SU-DHL-6 (cell line): ENCODE measurements around the gene COL27A1.

Source experiments
- EZH2phosphoT487 ChIP-seq: fragments of 200-600 bp; sonication (generic), shearing (Covaris generic); conservative IDR thresholded peaks from 2 replicates; pipeline ENCODE4 v1.6.1; 2018; ENCODE audit warnings: mild to moderate bottlenecking, antibody characterized with exemption, low read length, moderate library complexity, mixed read lengths
- TF ChIP-seq, protein P1 (sequence below): fragments of 200-600 bp; sonication (generic); IDR thresholded peaks from one replicate; pipeline ENCODE4 v1.5.1; 2017; ENCODE audit warnings: antibody characterized with exemption, mild to moderate bottlenecking, low read length, moderate library complexity; ENCODE audit not compliant: insufficient read depth, poor library complexity, severe bottlenecking

DNA sequence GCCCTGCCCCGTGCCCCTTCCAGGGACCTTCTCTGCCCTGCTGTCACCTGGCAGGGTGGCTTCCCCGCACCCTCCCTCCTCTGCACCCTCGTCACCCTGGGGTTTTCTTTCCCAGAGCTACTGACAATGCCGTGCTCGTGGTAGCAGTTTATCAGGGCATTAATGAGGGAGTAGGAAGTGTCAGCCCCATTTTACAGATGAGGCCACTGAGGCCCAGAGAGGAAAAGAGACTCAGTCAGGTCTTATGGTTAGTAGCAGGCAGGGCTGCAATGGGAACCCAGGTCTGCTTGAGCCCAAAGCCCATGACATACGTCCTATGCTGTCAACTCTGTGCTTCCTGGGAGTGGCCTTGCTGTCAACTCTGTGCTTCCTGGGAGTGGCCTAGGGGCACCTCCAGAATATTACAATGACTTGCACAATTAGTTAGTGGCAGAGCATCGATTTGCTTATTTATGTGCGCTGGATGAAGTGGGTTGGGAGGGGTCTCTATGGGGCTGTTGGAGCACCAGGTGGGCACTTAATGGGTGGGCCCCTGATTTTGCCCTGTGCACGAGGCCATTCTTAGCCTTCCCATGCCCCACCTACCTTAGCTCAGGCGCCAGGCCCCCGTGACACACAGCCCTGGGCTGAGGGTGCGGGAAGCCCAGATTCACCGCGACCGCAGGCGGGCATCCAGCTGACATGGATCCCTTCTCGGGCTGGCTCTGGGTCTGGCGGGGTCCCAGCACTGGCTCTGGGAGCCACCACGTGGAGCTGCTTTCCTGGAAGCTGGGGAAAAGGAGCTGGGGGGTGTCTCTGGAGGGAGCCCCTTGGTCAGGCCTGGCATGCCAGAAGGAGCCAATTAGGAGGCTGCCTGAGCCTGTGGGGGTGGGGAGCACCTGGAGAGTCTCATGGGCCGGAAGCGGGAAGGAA lies 85.6 kb downstream of the COL27A1 start:
- TF ChIP-seq, protein P1, sequence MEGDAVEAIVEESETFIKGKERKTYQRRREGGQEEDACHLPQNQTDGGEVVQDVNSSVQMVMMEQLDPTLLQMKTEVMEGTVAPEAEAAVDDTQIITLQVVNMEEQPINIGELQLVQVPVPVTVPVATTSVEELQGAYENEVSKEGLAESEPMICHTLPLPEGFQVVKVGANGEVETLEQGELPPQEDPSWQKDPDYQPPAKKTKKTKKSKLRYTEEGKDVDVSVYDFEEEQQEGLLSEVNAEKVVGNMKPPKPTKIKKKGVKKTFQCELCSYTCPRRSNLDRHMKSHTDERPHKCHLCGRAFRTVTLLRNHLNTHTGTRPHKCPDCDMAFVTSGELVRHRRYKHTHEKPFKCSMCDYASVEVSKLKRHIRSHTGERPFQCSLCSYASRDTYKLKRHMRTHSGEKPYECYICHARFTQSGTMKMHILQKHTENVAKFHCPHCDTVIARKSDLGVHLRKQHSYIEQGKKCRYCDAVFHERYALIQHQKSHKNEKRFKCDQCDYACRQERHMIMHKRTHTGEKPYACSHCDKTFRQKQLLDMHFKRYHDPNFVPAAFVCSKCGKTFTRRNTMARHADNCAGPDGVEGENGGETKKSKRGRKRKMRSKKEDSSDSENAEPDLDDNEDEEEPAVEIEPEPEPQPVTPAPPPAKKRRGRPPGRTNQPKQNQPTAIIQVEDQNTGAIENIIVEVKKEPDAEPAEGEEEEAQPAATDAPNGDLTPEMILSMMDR, result no peak
- TF ChIP-seq EZH2phosphoT487, result no peak
